T-helper 9 cell (primary cell): ENCODE results near the gene ASXL1.
"Not testable (repeated sequence)": the region's sequence is repeated elsewhere in the genome, so short reads cannot be mapped to it uniquely, and the experiment has no call there.

Source experiments
- DNase-seq: peaks from one replicate; pipeline ENCODE4 v3.0.0-alpha.2; 2020

ASXL1 gene

DNA sequence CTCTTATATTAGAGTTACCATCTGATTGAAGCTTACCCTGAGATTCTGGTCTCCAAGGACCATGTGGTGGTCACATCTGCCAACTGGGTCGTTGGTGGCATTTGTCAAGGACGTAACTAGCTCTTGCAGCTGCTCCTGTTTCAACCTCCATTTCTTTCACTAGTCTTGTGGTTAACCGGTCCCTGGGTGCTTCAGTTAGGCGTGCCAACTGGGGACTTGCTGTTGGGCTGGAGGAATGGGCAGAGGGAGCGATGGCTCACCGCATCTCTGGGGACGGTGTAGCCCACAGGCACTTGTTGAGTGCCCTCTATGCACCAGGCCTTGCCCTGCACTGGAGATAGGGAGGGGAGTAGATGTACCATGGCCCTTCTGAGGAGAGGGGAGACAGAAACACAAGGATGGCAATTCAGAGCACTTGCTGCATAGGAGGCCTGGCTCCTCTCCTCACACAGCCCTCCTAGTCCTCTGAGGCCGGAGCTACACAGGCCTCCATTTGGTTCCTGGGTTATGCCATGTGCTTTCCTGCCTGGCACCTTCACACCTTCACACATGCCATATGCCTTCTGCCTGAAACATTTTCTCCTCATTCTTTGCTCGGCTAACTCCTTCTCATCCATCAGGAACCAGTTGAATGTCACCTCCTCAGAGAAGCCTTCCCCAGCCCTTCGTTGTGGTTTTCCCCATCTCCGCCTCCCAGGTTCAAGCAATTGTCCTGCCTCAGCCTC lies 20.0 kb upstream of the ASXL1 start:
- no peak for DNase-seq

DNA sequence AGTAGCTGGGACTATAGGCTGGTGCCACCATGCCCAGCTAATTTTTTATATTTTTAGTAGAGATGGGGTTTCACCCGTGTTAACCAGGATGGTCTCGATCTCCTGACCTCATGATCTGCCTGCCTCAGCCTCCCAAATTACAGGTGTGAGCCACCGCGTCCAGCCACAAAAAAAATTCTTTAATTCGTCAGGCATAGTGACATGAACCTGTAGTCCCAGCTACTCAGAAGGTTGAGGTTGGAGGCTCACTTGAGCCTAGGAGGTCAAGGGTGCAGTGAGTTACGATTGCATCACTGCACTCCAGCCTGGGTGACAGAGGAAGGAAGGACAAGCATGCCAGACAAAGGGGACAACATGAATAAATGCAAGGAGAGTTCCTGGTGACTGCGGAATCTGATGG lies 19.5 kb upstream of the ASXL1 start:
- no peak for DNase-seq

DNA sequence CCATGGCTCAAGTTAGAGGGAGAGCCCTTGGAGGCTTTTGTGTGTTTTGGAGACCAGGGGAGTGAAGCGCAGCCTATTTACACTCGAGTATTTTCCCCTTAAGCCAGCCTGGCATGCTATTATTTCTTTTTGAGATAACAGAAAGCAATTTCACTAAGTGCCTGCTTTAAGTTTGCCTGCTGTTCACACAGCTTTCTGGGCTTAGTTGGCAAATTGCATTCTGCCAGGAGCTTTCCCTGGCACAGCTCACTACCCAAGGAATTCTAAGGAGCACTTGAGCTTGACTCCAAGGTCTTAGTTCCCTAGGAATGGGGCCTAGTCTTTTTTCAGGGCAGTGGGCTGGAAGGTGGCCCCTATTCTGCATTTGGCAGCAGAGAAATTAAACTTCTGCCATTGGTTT lies 19.0 kb upstream of the ASXL1 start:
- DNase-seq = no peak

DNA sequence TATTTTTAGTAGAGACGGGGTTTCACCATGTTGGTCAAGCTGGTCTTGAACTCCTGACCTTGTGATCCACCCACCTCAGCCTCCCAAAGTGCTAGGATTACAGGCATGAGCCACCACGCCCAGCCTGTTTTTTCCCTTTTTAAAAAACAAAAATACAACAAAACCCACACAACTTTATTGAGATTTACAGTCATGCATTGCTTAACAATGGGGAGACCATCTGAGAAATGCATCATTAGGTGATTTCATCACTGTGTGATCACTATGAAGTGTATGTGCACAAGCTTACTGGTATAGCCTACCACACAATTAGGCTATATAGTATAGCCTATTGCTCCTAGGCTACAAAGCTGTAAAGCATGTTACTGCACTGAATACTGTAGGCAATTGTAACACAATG lies 17.1 kb upstream of the ASXL1 start:
- not testable (repeated sequence) for DNase-seq

DNA sequence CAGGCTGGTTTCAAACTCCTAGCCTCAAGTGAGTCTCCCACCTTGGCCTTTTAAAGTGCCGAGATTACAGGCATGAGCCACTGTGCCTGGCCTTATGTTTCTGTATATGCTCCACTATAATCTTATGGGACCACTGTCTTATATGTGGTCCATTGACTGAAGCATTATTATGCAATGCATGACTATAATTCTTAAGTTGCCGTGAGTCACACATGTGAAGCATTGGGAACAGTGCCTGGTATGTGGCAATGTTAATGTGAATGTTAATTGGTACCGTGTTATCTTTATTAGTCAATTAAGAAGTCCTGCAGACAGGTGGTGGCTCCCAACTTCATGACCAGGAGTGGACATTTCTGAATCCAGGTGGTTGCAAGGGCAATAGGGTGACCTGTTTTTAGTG lies 14.7 kb upstream of the ASXL1 start:
- DNase-seq = no peak

DNA sequence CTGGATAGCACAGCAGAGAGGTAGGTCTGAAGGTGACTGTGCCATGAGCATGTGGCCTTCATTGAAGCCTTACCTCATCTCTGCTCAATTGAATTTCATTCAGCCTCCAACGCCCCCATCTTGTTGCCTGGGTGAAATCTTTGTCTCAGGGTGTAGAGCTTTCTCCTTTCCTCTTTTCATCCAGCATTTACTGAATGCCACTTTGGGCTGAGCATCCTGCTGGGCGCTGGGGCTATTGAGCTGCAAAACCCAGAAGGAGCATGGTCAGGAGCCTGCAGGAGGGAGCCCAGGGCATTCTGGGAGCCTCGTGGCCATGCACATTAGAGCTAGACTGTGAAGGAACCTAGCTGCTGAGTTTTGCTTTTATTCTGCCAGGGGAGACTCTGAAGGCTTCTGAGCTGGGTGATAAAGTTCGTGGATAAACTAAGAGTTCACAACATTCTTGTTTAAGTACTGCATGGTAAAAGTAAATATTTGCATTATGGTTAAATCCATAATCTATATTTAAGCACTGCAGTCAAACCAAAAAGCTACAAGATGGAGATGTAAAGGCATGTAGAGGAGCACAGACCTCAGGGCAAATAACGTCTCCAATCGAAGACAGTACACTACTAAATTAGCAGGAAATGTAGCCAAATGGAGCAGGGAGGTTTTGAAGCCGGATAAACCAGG lies 13.2 kb upstream of the ASXL1 start:
- no peak for DNase-seq

DNA sequence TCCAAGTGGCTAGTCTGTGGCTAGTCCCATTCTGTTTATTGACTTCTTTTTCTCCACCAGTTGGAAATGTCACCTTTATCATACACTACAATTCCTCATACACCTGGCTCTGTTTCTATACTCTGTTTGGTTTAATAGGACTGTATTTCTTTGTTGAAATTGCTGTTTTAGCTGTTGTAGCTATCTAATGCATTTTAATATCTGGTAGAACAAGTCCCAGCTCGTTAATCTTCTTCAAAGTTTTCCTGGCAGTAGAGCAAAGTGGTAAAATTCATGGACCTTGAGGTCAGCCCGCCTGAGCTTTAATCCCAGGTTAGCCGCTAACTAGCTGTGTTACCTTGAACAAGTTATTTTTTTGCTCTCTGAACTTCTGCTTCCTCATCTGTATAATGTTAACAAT lies 9.9 kb upstream of the ASXL1 start:
- DNase-seq = no peak

DNA sequence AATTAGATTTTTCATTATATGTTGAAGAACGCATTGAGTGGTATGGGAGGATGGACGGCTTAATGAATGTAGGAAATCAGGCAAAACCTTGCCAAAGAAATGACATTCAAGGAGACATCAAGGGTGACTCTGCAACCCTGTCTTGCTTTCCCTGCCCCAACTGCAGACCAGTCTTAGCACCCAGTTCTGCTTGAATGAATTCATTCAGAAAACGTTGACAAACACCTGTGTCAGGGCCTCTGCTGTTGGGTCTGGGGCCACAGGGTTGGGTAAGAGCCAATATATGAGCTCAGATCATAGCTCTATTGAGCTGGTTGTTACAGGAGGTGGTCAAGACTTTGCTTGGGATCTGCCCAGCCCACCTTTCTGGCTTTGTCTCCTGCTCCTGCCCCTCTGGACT lies 7.7 kb upstream of the ASXL1 start:
- DNase-seq = no peak

DNA sequence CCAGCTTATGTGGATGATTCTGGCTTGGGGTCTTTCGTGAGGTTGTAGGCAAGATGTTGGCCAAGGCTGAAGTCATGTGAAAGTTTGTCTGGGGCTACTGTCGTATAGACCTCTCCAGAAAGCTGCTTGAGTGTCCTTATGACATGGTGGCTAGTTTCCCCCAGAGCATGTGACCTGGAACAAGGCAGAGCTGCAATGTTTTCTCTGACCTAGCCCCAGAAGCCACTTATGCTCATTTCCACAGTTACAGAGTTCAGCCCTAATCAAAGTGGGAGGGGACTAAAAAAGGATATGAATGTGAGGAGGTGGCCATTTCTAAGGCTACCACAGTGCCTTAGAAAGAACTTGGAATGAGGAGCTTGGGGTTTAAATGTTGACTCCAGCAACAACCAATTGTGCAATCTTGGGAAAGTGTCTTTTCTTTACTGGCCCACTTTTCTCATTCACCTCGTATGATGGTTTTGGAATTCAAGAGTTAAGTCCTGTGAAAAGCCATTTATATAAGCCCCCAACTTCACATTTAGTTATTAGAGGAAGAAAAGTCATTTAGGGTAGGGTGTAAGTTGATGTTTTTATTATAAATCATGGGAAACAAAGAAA lies 5.9 kb upstream of the ASXL1 start:
- DNase-seq = no peak

DNA sequence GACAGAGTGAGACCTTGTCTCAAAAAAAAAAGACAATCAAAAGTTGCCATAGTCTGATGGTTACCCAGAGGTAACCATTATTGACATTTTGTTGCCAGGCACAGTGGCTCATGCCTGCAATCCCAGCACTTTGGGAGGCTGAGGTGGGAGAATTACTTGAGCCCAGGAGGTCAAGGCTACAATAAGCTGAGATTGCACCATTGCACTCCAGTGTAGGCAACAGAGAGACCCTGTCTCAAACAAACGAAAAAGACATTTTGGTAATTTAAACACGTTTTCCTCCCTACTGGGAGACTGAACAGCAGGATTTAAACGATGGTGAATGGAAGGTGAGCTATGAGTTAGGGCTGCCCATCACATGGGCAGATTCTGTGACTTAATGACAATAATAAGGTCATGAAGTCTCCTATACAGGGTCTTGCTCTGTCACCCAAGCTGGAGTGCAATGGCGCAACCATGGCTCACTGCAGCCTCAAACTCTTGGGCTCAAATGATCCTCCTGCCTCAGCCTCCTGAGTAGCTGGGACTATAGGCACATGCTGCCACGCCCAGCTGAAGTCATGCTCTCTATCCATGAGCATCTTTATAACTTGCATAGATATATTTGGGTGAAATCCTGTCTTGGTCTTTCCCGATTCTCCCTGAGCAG lies 4.2 kb upstream of the ASXL1 start:
- no peak for DNase-seq

DNA sequence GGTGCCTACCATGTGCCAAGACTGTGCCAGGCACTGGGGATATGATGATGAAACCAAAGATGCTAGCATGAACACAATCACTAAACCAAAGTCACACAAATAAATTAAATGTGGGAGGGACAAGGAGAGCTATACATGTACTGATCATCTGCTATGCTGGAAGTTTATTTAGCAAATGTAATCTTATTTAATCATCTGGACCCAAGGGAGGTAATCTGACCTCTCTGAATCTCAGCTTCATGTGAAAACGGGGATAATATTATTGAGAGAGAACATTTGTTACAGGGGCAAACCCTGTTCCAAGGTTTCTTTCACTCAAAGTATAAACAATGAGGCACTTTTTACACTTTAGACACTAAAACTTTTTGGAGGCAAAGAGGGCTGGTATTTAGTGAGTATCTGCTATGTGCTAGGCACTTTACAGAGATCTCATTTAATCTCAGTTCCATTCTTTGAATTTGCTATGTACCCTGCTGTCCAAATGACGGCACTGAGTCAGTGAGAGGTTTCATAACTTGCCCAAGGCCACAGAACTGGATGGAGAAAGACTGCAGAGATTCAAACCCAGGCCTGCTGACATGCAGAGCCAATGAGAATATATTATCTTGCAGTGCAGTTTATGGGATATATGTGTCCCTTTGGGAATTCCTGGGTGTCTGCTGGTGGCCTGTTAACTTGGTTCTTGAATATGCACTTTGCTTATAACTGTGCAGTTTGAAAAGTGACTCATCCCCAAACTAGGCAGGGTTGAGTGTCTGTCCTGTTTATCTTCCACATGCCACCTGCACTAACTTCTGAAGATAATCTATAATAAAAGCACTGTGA lies 3.3 kb upstream of the ASXL1 start:
- no peak for DNase-seq

DNA sequence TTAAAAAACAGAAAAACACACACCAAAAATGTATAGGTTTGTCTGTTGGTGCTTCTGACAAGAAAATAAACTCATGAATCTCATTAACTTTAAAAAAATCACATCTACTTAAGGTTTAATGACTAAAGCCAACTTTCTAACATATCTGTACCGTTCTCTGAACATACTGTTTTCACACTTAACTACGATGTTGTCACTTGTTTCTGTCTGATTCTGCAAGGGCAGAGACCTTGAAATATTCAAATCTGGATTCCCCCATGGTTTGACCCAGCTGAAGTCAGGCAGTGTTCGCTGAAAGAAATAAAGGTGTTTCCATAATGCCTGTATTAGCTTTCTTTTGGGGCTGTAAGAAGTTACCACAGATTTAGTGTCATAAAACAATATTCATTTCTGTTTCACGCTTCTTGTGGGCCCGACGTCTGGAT lies 2.7 kb upstream of the ASXL1 start:
- DNase-seq = no peak

DNA sequence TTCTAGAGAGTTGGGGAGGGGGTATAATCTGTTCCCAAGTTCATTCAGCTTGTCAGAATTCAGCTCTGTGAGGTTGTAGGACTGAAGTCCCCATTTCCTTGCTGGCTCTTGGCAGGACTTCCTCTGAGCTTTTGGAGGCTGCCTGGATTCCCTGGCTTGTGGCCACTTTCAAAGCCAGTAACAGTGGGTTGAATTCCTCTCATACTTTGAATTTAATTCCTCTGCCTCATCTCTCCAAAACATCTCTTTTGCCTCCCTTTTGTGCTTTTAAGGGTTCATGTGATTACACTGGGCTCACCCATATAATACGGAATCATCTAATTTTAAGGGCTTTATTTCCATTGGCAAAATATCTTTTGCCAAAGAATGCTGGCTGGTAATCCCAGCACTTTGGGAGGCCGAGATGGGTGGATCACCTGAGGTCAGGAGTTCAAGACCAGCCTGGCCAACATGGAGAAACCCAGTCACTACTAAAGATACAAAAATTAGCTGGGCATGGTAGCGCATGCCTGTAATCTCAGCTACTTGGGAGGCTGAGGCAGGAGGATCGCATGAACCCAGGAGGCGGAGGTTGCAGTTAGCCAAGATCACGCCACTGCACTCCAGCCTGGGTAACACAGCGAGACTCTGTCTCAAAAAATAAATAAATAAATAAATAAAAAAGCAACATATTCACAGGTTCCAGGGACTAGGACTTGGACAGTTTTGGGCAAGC lies 2.1 kb upstream of the ASXL1 start:
- not testable (repeated sequence) for DNase-seq

DNA sequence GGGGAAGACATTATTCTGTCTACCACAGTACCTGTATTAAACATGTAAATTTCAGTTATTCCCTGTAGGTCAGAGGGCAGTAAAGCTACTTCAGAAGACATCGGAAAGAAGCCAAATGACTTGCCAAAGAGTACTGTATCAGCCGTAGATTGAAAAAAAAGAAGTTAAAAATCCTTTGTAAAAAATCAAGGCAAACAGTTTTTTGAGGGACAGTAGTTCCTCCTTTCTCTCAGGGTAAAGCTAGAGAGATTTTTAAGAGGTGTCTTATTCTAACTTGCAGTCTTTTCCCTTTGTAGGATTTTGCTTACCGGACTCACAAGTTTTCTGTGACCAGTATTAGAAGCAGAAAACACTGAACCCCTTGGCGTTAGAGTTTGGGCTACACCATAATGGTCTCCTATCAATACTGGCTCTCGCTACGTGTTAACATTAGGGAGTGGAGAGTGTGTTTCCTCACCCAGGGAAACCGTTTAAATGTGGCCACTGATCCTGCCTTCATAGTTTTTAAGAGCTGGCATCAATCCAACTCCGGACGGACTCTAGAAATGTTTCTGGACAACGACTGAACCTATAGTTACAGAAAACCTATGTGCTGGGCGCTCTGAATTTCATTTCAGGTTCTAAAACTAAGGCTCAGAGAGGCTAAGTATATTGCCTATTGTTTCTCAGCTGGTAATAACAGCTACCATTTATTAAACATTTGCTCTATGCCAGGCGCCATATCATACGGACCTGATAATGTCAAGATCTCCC lies 1.3 kb upstream of the ASXL1 start:
- DNase-seq = no peak

DNA sequence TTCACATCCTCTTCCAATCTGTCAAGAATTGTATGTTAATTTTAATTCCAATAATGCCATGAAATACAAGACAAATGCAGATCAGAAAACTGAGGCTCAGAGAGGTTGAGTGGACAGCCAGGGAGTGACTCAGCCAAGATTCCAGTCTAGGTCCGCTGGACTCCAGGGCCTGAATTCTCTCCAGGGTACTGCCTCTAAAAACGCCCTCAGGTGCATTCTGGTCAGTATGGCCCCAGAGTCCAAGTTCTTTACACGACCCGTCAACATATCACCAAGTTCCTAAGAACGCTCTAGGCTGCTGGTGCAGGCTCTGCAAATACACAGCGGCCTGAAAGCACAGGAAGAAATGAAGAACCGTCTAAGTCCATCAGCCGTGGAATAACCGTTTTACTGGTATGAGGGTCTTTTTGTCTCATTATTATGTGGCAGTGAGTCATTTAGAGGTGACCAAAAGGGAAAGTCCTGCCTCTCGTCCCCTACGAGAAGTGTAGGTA lies 709 bp upstream of the ASXL1 start:
- no peak for DNase-seq

DNA sequence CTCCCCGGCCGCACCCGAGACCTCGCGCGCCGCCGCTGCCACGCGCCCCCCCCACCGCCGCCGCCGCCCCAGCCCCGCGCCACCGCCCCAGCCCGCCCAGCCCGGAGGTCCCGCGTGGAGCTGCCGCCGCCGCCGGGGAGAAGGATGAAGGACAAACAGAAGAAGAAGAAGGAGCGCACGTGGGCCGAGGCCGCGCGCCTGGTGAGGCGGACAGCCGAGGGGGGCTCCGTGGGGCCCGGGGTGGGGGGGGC lies 426 bp downstream of the ASXL1 start:
- no peak for DNase-seq

DNA sequence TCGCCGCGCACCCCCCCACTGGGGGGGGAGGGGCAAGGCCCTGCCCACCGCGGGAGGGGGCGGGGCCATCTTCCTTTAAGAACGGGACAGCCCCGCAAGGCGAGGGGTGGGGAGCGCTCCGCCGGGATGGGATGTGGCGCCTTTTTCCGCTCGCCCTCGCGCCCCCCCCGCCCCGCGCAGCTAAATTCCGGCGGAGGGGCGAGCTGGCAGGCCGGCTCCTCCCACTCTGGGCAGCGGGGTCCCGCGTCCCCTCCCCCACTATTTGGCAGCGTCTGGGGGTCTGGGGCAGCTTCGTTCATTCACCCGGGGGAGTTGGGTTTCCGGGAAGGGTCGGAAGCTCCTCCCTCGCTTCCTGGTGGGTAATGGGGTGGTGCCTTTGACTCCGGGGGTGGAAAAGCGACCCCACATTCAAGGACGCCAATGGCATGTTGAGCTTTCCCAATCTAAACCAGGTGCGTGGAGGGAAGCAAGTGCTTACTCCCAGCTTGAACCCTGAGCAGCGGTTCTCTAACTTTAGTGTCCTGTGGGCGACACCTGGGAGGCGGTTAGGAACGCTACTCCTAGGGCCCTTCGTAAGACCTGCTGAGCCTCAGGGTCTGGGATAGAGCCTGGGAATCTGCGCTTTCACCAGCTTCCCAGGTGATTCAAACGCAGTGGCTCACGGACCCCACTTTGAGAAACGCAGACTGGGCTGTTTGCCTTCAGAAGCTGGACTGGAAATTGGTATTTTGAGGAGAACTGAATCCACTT lies 927 bp downstream of the ASXL1 start:
- DNase-seq = peak; percentile 65

DNA sequence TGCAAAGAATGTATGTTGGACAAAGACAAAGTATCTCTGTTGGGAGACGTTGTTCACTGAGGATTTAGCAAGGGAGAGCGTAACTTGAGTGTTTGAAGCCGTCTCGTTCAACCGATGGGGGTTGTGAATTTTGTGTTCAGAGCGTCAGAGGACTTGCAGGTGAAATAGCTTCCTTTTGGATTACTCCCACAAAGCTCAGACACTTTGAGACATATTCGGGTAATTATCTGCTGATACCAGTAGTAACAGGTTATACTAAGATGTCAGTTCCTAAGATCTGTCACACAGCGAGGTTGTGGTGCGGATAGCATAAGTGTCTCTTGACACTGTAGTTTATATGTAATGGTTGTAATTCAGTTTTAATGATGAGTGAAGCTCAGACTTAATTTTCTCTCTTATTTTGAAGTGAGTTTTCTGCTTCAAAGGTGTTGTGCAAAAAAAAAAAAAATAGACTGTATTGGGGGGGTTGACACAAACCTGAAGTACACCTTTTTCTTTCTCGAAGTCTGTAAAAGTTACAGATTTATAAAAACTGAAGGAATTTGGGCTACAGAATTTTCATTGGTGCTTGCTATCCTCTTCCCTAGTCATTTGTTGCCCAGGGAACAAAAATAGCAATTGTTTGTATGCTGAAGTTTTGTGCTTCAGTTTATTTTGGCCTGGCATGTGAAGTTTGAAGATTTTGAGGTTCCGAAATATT lies 1.7 kb downstream of the ASXL1 start:
- DNase-seq = no peak

DNA sequence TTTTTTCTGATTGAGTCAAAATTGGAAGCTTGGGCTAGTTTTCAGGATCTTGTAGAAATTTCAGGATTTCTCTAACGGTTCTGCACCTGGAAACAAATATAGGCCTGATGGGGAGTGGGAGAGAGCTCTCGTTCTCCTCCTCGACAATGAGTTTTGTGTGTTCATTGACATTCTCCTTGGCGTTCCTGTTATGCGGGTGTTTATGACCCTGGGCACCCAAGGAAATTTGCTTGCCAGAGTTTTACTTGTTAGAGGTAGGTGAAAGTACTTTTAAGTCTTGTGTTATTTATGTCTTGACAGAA lies 2.2 kb downstream of the ASXL1 start:
- DNase-seq = no peak

DNA sequence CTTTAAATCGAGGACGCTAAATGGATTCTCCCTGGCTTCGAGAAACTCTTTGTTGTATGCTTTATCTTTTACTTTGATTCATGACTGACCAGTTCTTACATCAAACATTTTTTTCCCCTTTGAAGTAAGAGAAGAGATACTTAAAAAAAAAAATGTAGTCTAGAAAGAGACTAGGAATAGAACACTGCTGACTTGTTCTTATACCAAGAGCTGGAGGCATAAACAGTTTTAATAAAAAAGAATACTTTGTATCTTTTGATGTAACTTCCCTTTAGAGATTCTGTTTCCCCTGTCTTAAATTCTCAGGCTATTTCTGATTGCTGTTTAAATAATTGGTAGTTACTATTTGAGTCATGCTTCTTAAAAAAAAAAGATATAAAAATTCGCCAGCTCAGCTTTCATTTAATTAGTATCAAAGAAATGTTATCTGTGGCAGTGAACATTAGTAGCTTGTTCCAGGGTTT lies 4.8 kb downstream of the ASXL1 start:
- no peak for DNase-seq
